GM23338 (cell line): ENCODE data around the gene GYS2. TPM values are rescaled to one million over a fixed set of nuclear protein-coding genes. Genes with fewer than 3 reads are reported as not detected.

Source experiments
- ATAC-seq: fragments of 200-7000 bp; cut with Tn5 transposase; 3 replicates; pipeline ENCODE4 v1.9.1; 2020
- DNase-seq: peaks from one replicate; pipeline ENCODE4 v3.0.0-alpha.2; 2015; ENCODE audit warnings: low spot score
- H2AFZ ChIP-seq: fragments of 200-600 bp; sonication (generic); 2 replicates; pipeline ENCODE4 v1.8.0; 2016; ENCODE audit warnings: antibody characterized with exemption, mild to moderate bottlenecking, moderate library complexity
- H3F3A ChIP-seq: fragments of 200-600 bp; sonication (generic); replicated peaks from 2 replicates; pipeline ENCODE4 v1.8.0; 2017; ENCODE audit warnings: antibody characterized with exemption, mixed run types, low read depth
- H3K27ac ChIP-seq: fragments of 200-600 bp; sonication (generic); 2 replicates; pipeline ENCODE4 v1.6.1; 2016; ENCODE audit warnings: low read depth
- H3K27me3 ChIP-seq: fragments of 200-600 bp; sonication (generic); 2 replicates; pipeline ENCODE4 v1.8.0; 2016; ENCODE audit warnings: mild to moderate bottlenecking, mixed run types, moderate library complexity; ENCODE audit not compliant: insufficient read depth
- H3K36me3 ChIP-seq: fragments of 200-600 bp; sonication (generic); 2 replicates; pipeline ENCODE4 v1.8.0; 2016; ENCODE audit warnings: mild to moderate bottlenecking; ENCODE audit not compliant: insufficient read depth
- H3K4me1 ChIP-seq: fragments of 200-600 bp; sonication (generic); 2 replicates; pipeline ENCODE4 v1.8.0; 2016; ENCODE audit warnings: mild to moderate bottlenecking, moderate library complexity; ENCODE audit not compliant: insufficient read depth
- H3K4me2 ChIP-seq: fragments of 200-600 bp; sonication (generic); 2 replicates; pipeline ENCODE4 v1.7.1; 2017; ENCODE audit warnings: mixed run types
- H3K4me3 ChIP-seq: fragments of 200-600 bp; sonication (generic); 2 replicates; pipeline ENCODE4 v1.6.1; 2016; ENCODE audit warnings: mixed run types
- H3K79me2 ChIP-seq: fragments of 200-600 bp; sonication (generic); replicated peaks from 2 replicates; pipeline ENCODE4 v1.8.0; 2017; ENCODE audit warnings: mild to moderate bottlenecking; ENCODE audit not compliant: insufficient read depth
- H3K9me2 ChIP-seq: fragments of 200-600 bp; sonication (generic); 2 replicates; pipeline ENCODE4 v1.8.0; 2017; ENCODE audit not compliant: insufficient read depth
- H4K20me1 ChIP-seq: fragments of 200-600 bp; sonication (generic); replicated peaks from 2 replicates; pipeline ENCODE4 v1.8.0; 2017; ENCODE audit warnings: mild to moderate bottlenecking; ENCODE audit not compliant: insufficient read depth
- H3K27ac Mint-ChIP-seq: 2 replicates; pipeline ENCODE4 v1.8.0; 2020; ENCODE audit warnings: inconsistent platforms, mild to moderate bottlenecking, moderate library complexity, mixed read lengths
- H3K27me3 Mint-ChIP-seq: 3 replicates; pipeline ENCODE4 v1.8.0; 2022; ENCODE audit warnings: low read depth, mild to moderate bottlenecking, moderate library complexity, mixed read lengths, inconsistent platforms; ENCODE audit not compliant: insufficient read depth, poor library complexity
- H3K36me3 Mint-ChIP-seq: 3 replicates; pipeline ENCODE4 v1.8.0; 2021; ENCODE audit warnings: low read depth, mild to moderate bottlenecking, inconsistent platforms, moderate library complexity, mixed read lengths
- H3K4me1 Mint-ChIP-seq: 3 replicates; pipeline ENCODE4 v1.8.0; 2020; ENCODE audit warnings: mild to moderate bottlenecking, inconsistent platforms, mixed read lengths
- H3K4me3 Mint-ChIP-seq: 3 replicates; pipeline ENCODE4 v1.8.0; 2021; ENCODE audit warnings: moderate library complexity, mild to moderate bottlenecking, inconsistent platforms, mixed read lengths
- H3K9me3 Mint-ChIP-seq: 3 replicates; pipeline ENCODE4 v1.8.0; 2020; ENCODE audit warnings: moderate library complexity, mild to moderate bottlenecking, inconsistent platforms, mixed read lengths
- CREB1 ChIP-seq: fragments of 250-450 bp; sonication (Bioruptor Pico); IDR thresholded peaks from 2 replicates; pipeline ENCODE4 v1.5.0; 2020; ENCODE audit warnings: low read depth, mild to moderate bottlenecking, moderate library complexity
- CTCF ChIP-seq, 2 experiments: fragments of 200-600 bp in 1 of 2; sonication (generic) in 1 of 2; conservative IDR thresholded peaks; 2 replicates each; pipeline versions ENCODE4 v1.5.1 to v1.6.1; 2016 to 2017; ENCODE audit warnings: antibody characterized with exemption in 2 of 2, low read depth in 2 of 2, mild to moderate bottlenecking in 2 of 2, moderate library complexity in 1 of 2
- EZH2 ChIP-seq: fragments of 200-600 bp; sonication (generic); IDR thresholded peaks from one replicate; pipeline ENCODE4 v1.8.0; 2017; ENCODE audit warnings: antibody characterized with exemption, mild to moderate bottlenecking, low read depth; ENCODE audit not compliant: unreplicated experiment
- EZH2phosphoT487 ChIP-seq: fragments of 200-600 bp; sonication (generic); IDR thresholded peaks from one replicate; pipeline ENCODE4 v1.8.1; 2018; ENCODE audit warnings: antibody characterized with exemption; ENCODE audit not compliant: unreplicated experiment
- JUNB ChIP-seq: IDR thresholded peaks from one replicate; pipeline ENCODE4 v1.6.1; 2016; ENCODE audit warnings: antibody characterized with exemption; ENCODE audit not compliant: unreplicated experiment
- NANOG ChIP-seq: IDR thresholded peaks from 2 replicates; pipeline ENCODE4 v1.6.1; 2016; ENCODE audit warnings: antibody characterized with exemption, borderline replicate concordance
- ZNF114 ChIP-seq: fragments of 250-450 bp; sonication (Bioruptor Pico); IDR thresholded peaks from 2 replicates; pipeline ENCODE4 v1.5.0; 2020; ENCODE audit warnings: mild to moderate bottlenecking, moderate library complexity
- ZNF331 ChIP-seq: fragments of 250-450 bp; sonication (Bioruptor Pico); IDR thresholded peaks from 2 replicates; pipeline ENCODE4 v1.5.0; 2020; ENCODE audit warnings: low read depth, mild to moderate bottlenecking, moderate library complexity
- ZNF462 ChIP-seq: fragments of 250-450 bp; sonication (Bioruptor Pico); IDR thresholded peaks from 2 replicates; pipeline ENCODE4 v1.5.0; 2020; ENCODE audit warnings: mild to moderate bottlenecking, moderate library complexity
- polyA plus RNA-seq: library from polyadenylated mRNA; unstranded; fragments of >200 nt; fragmentation: Nextera tagmentation; extraction: Ambion mirVana; gene quantifications from 2 replicates; pipeline ENCODE4 v1.2.1, GENCODE V29; 2016
- total RNA-seq: library from RNA; depleted of rRNA; stranded (reverse); fragments of >200 nt; shearing (Covaris generic); gene quantifications from 2 replicates; pipeline ENCODE4 v1.2.3, GENCODE V29; 2014

GYS2 gene
- total and polyA plus RNA-seq, 2 experiments from 2014 or later, result not detected

- TF ChIP-seq ZNF462 (CRISPR knock-in tag) (no peak), JUNB (no peak), CTCF (conservative IDR thresholded peaks at IDR 0.05; ENCODE audit: low read depth in 2 of 2) (no peak), ZNF114 (CRISPR knock-in tag) (no peak), EZH2phosphoT487 (no peak)
These were observed 38.3 kb downstream of the GYS2 start (continued) for GRCh38 chr12:21566223-21566906.

GRCh38 chr12:21562859-21563258 is 41.8 kb downstream of the GYS2 start:
- Histone ChIP-seq H2AFZ (no peak overlapping the region), H3K79me2 (no peaks in the 10 kb centered on the region), H3K27me3 (no peaks in the 10 kb centered on the region), H3K36me3 (no peaks in the 10 kb centered on the region), H4K20me1 (no peaks in the 10 kb centered on the region), H3K27ac (no peak overlapping the region), H3F3A (no peaks in the 10 kb centered on the region), H3K4me3 (no peak overlapping the region), H3K4me2 (no peak overlapping the region), H3K4me1 (no peaks in the 10 kb centered on the region), H3K9me2 (no peaks in the 10 kb centered on the region)
- no peak overlapping the region for H3K27ac Mint-ChIP-seq
- TF ChIP-seq NANOG (no peak), ZNF331 (CRISPR knock-in tag) (no peak), ZNF114 (CRISPR knock-in tag) (no peak), EZH2phosphoT487 (no peak), CREB1 (CRISPR knock-in tag) (no peak), EZH2 (no peak), JUNB (no peak)
- H3K4me1 Mint-ChIP-seq, result no peaks in the 10 kb centered on the region
- no peak for DNase-seq
- no peaks in the 10 kb centered on the region for H3K27me3 Mint-ChIP-seq
- H3K36me3 Mint-ChIP-seq, result no peaks in the 10 kb centered on the region
- no peaks in the 10 kb centered on the region for H3K9me3 Mint-ChIP-seq
- no peak for ATAC-seq
- H3K4me3 Mint-ChIP-seq, result no peak overlapping the region
